Measurements from ENCODE around the gene FAM25G. TPM values are rescaled to one million over a fixed set of nuclear protein-coding genes. Genes with fewer than 3 reads are reported as not detected.

FAM25G gene
- total RNA-seq, 1 donor from 2014 or later, result not detected

- peaks cover 4% of the 10 kb centered on the region for H3K27me3 ChIP-seq (ENCODE audit: low read depth)
- intact Hi-C loops (cut with DNase I), result no loop called here
- H3K4me3 ChIP-seq, result no peak overlapping the region
- H3K36me3 ChIP-seq, result no peaks in the 10 kb centered on the region
- TF ChIP-seq, protein P1, sequence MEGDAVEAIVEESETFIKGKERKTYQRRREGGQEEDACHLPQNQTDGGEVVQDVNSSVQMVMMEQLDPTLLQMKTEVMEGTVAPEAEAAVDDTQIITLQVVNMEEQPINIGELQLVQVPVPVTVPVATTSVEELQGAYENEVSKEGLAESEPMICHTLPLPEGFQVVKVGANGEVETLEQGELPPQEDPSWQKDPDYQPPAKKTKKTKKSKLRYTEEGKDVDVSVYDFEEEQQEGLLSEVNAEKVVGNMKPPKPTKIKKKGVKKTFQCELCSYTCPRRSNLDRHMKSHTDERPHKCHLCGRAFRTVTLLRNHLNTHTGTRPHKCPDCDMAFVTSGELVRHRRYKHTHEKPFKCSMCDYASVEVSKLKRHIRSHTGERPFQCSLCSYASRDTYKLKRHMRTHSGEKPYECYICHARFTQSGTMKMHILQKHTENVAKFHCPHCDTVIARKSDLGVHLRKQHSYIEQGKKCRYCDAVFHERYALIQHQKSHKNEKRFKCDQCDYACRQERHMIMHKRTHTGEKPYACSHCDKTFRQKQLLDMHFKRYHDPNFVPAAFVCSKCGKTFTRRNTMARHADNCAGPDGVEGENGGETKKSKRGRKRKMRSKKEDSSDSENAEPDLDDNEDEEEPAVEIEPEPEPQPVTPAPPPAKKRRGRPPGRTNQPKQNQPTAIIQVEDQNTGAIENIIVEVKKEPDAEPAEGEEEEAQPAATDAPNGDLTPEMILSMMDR (IDR thresholded peaks at IDR 0.05), result no peak
- no peak overlapping the region for H3K27ac ChIP-seq
- H3K9me3 ChIP-seq, result no peaks in the 10 kb centered on the region
- DNase-seq, result peak; percentile 34
- no peaks in the 10 kb centered on the region for H3K4me1 ChIP-seq
- no peak for ATAC-seq
Observed at GRCh38 chr10:47452495-47453140, 38.9 kb downstream of the FAM25G start.

DNA sequence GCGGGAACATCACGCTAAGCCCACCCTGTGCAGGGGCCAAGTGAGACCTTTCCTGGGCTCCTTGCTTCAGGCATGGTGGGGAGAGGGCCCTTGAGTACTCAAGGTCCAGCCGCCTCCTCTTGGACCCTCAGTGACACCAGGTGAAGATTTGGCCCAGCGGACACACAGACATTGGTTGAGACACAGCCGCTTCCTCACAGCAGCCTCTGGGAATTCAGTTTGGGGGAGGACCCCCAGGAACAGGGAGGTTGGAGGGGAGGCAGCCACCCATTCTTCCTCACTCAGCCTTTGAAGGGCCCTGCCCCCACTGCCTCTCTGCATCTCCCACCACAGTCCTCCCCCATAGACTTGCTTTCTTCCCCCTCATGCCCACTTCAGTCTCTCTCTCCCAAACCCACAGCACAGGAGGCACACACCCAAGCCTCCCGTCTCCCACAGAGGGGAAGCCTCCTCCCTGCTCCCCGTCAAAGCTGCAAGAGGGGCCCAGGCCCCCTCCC lies 39.5 kb downstream of the FAM25G start:
- Histone ChIP-seq H3K4me1 (no peaks in the 10 kb centered on the region), H3K9me3 (no peaks in the 10 kb centered on the region), H3K36me3 (no peaks in the 10 kb centered on the region), H3K4me3 (no peak overlapping the region), H3K27ac (no peak overlapping the region), H3K27me3 (ENCODE audit: low read depth) (peaks cover 4% of the 10 kb centered on the region)
- intact Hi-C loops (cut with DNase I), result no loop called here
- TF ChIP-seq, protein P1 (IDR thresholded peaks at IDR 0.05), result no peak
- DNase-seq (peak; percentile 34), ATAC-seq (no peak)

- no peak for ATAC-seq
- TF ChIP-seq, protein P1 (IDR thresholded peaks at IDR 0.05), result no peak
Observed at GRCh38 chr10:47451273-47451997, 40.1 kb downstream of the FAM25G start.

DNA sequence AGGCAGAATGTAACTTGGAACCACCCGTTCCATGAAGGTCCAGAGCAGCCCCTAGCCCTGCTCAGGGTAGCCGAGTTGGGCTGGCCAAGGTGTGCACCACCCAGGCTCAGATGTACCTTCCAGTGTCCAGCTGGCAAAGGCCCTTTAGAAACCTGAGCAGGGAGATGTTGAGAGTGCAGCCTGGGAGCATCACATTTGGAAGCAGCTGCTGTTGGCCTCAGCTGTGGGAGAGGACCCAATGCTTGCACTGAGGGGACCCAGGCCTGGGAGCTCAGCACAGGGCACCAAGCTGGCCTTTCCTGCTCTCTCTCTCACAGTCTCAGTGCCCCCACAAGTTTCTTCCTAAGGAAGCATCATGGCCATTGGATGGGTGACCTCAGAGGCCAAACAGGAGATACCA lies 41.1 kb downstream of the FAM25G start:
- no peak for ATAC-seq
- peaks cover 4% of the 10 kb centered on the region for H3K27me3 ChIP-seq (ENCODE audit: low read depth)
- H3K36me3 ChIP-seq, result no peaks in the 10 kb centered on the region
- no peak overlapping the region for H3K27ac ChIP-seq
- H3K4me3 ChIP-seq, result no peak overlapping the region
- no peaks in the 10 kb centered on the region for H3K4me1 ChIP-seq
- TF ChIP-seq, protein P1 (IDR thresholded peaks at IDR 0.05), result no peak
- no peak for DNase-seq
- intact Hi-C loops (cut with DNase I), result no loop called here
- no peaks in the 10 kb centered on the region for H3K9me3 ChIP-seq

More at GRCh38 chr10:47451273-47451997, 40.1 kb downstream of the FAM25G start:
- Histone ChIP-seq H3K27ac (no peak overlapping the region), H3K4me3 (no peak overlapping the region), H3K4me1 (no peaks in the 10 kb centered on the region), H3K27me3 (ENCODE audit: low read depth) (peaks cover 4% of the 10 kb centered on the region), H3K36me3 (no peaks in the 10 kb centered on the region), H3K9me3 (no peaks in the 10 kb centered on the region)
- intact Hi-C loops (cut with DNase I), result no loop called here
- DNase-seq, result peak; percentile 25

DNA sequence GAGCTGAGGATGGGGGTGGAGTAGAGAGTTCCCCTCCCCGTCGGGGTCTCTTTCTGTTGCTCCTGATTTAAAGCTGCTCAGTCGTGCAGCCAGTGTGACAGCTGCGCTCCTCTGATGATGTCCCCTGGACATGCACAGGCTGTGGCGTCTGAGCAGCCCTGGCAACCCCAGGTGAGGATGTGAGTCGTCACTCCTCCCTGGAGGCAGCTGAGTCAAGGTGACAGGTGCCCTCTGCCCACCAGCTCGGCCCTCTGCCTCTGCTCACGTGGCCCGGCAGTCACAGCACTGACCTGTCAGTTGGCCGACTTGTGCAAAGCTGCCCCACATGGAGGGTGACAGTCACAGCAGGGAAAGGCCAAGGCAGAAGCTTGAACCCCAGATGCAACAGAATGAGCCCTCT lies 41.5 kb downstream of the FAM25G start:
- H3K4me3 ChIP-seq, result no peak overlapping the region
- peak; percentile 27 for DNase-seq
- H3K9me3 ChIP-seq, result no peaks in the 10 kb centered on the region
- H3K36me3 ChIP-seq, result no peaks in the 10 kb centered on the region
- TF ChIP-seq, protein P1 (IDR thresholded peaks at IDR 0.05), result no peak
- peaks cover 4% of the 10 kb centered on the region for H3K27me3 ChIP-seq (ENCODE audit: low read depth)
- intact Hi-C loops (cut with DNase I), result no loop called here
- no peak overlapping the region for H3K27ac ChIP-seq
- no peaks in the 10 kb centered on the region for H3K4me1 ChIP-seq
- no peak for ATAC-seq
